Sigmoid colon (tissue), 4 donors: ENCODE data around the gene STK40.

ENCODE experiments used
- EP300 ChIP-seq, 4 donors: sonication (generic); formaldehyde crosslinking; IDR thresholded peaks; one replicate each; pipeline ENCODE4 v1.6.1; 2017; ENCODE audit warnings: antibody characterized with exemption in 4 of 4
- POLR2AphosphoS5 ChIP-seq, 4 donors: sonication (generic); formaldehyde crosslinking; IDR thresholded peaks; one replicate each; pipeline ENCODE4 v1.6.1; 2017; ENCODE audit warnings: antibody characterized with exemption in 4 of 4
- TF ChIP-seq, protein P1 (sequence below), 4 experiments: fragments of 450-650 bp in 3 of 4; fragments of 200-600 bp in 1 of 4; IDR thresholded peaks; one replicate each; pipeline ENCODE4 v1.5.1; 2016 to 2019; ENCODE audit warnings: antibody characterized with exemption in 4 of 4, mild to moderate bottlenecking in 3 of 4, moderate library complexity in 2 of 4

DNA sequence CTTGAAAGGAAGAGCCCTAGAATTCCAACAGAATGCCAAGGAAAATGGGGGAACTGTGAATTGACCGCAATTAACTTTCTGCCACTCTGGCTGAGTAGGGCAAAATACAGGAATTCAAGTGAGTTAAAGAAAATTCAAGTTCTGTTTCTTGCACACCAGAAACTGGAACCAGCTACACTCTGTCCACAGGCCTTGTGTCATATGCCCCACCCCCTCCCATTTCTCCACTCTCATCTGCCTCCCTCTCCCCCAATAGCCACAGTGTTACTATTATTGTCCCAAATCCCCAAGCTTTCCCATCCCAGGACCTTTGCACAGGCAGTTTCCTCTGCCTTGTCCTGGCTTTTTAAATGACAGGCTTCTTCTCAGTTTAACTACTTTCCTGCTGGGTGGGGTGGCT is 4.3 kb upstream of the STK40 start:
- TF ChIP-seq, protein P1, sequence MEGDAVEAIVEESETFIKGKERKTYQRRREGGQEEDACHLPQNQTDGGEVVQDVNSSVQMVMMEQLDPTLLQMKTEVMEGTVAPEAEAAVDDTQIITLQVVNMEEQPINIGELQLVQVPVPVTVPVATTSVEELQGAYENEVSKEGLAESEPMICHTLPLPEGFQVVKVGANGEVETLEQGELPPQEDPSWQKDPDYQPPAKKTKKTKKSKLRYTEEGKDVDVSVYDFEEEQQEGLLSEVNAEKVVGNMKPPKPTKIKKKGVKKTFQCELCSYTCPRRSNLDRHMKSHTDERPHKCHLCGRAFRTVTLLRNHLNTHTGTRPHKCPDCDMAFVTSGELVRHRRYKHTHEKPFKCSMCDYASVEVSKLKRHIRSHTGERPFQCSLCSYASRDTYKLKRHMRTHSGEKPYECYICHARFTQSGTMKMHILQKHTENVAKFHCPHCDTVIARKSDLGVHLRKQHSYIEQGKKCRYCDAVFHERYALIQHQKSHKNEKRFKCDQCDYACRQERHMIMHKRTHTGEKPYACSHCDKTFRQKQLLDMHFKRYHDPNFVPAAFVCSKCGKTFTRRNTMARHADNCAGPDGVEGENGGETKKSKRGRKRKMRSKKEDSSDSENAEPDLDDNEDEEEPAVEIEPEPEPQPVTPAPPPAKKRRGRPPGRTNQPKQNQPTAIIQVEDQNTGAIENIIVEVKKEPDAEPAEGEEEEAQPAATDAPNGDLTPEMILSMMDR (IDR thresholded peaks at IDR 0.05), result no peak
- TF ChIP-seq POLR2AphosphoS5 (IDR thresholded peaks at IDR 0.05) (no peak), EP300 (IDR thresholded peaks at IDR 0.05) (no peak)
